ENCODE data around the gene TANGO6. TPM values are rescaled to one million over a fixed set of nuclear protein-coding genes. Genes with fewer than 3 reads are reported as not detected.

Gene TANGO6
- polyA plus RNA-seq, 12 donors, result 4.6 to 23.6 (median 5.7) TPM; not detected in 1

- no peak for DNase-seq
Measured at GRCh38 chr16:68907297-68907696, 64.0 kb downstream of the TANGO6 start.

- no peak for DNase-seq
Measured at GRCh38 chr16:68907781-68908181, 64.5 kb downstream of the TANGO6 start.

DNA sequence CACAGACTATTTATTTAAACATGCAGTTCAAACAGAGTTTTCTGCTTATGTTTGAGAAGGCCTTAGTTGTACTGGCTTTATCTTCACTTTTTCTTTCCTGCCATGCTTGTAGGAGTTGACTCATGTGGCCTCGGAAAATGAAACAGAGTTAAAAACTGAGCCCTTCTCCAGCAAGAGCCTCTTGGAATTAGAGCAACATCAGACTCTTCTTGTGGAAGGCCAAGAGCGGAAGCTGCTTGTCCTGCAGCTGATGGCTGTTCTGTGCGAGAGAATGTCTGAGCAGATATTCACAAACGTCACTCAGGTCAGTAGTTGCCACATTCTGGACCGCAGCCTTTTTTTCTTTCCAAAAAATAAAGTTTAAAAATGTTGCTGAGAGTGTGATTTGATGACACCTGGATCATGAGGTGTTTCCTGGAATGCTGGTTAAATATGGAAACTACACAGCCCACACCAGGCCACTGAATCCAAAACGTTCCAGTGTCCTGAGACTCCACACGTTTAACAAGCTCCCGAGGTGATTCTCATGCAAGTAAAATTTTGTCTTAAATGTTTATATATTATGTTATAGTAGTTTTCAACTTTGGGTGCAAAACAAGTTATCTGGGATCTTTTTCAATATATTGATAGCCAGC is 65.9 kb downstream of the TANGO6 start:
- DNase-seq, result no peak

DNA sequence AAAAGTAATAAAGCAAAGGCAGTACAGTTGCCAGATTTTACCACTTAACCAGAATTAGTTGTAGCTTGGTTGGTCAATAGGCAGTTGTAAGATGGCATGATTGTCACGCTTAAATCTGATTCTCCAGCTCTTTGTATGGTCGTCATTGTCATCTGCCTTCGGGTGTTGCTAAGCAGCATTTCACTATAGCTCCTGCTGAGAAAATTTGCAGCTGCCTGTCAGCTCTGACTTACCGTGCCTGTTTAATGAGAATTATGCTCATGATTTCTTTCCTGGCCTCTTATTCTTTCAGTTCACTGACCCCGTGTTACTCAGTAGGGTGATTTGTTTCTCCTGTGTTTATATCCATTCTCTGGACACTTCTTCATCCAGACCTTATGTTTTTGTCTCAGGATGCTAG is 66.7 kb downstream of the TANGO6 start:
- DNase-seq, result no peak

DNA sequence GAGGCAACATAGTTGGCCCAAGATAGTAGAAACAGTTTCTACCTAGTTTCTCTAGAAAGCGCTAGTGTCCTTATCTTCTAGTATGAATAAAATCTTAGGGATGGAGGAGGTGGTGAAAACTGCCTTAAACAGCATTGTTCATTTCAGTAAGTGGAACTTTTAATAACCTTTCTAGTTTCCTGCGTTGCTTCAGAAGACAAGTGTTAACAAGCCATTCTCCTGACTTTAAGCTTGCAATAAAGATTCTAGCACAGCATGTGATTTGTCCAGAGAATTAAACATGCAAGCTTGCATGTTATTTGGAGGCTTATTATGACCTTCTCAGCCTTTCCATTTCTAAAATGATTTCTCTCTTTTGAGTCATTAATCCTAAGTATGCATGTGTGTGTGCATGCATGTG is 72.3 kb downstream of the TANGO6 start:
- DNase-seq, result no peak

GRCh38 chr16:68917541-68917940 is 74.2 kb downstream of the TANGO6 start:
- DNase-seq, result no peak

DNA sequence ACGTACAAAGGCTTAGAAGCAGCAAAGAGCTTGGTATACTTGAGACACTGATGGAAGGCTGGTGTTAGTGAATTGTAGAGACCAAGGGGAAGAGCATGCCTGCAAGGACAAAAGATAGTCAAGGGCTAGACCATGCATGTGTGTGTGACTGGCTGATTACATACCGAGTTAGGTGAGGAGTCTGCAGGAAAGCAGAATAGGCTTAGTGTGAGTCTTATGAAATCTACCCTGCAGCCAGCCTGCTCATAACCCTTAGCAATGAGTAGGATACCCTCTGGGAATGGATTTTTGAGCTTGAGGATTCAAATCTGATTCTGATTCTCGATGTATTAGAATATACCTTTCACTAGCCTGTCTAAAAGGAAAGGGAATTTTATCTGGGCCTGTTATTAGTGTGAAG is 77.0 kb downstream of the TANGO6 start:
- DNase-seq, result no peak

DNA sequence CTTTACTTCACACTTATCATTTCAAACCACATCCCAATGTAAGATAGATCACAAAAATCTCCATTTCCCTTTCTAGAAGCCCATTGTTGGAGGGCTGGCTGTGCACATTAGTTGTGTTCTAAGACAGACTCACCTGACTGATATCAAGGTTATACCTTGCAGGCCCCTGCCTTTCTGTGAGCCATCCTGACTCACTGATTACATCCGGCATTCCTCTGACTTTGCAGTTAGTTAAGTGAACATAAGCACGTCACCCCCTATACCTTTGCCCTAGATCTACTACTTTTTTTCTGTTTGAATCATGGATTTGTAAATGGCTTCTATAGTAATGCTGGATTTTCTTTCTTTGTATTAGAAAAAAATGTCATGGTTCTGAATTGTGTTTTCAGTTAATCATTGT is 78.3 kb downstream of the TANGO6 start:
- DNase-seq, result no peak

- DNase-seq, result no peak
Measured at GRCh38 chr16:68923116-68923515, 79.8 kb downstream of the TANGO6 start.

DNA sequence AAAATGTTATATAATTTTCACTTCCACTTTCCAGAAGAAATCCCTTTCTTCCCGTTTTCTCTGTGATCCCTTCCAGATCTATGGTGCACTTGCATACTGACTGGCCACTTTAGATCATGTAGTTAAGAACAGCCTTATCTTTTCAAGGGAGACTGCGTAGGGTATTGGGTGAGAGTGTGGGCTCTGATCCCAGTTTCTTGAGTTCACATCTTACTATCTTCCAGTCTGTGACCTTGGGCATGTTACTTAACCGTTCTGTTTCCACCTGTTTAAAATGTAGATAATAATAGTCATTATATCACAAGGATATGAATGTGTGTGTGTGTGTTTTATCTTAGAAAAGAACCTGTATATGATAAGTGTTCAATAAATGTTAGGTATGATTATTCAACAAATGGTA is 83.7 kb downstream of the TANGO6 start:
- no peak for DNase-seq

- DNase-seq, result no peak
Measured at GRCh38 chr16:68931196-68931595, 87.9 kb downstream of the TANGO6 start.

DNA sequence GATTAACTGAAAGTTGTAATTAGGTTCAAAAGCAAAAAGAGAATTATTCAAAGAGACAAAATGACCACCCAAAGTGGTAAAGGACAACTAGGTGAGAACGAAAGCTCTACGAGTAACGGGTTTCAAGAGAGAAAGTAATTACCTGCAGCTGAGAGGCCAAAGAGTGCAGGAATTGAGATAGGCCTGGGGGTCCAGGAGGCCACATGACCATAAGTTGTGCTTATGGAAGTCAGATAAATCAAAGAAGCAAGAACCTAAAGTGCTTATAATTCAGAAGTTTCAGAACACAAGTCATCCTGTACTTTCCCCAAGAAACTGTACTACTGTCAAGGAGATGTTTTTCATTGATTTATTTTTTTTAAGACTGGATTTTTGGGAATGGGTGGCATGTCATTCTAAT is 91.1 kb downstream of the TANGO6 start:
- DNase-seq, result no peak

DNA sequence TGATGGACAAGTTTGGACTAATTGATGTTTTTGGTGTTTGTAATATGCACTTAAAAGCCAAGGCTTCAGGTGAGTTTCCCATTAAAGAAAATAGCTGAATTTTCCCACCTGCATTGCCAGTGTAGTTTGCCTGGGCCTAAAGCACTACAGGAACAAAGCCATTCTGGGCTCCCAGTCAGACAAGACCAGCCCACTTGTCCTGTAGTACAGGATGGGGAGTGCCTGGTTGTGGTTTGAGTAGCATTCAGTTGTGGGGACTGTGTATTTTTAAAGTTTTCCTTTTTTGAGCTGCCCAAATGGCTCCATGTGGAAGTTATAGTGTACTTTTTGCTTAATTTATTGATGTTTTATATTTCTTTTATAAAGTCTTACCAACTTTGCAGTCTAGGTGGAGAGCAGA is 91.7 kb downstream of the TANGO6 start:
- DNase-seq, result no peak

DNA sequence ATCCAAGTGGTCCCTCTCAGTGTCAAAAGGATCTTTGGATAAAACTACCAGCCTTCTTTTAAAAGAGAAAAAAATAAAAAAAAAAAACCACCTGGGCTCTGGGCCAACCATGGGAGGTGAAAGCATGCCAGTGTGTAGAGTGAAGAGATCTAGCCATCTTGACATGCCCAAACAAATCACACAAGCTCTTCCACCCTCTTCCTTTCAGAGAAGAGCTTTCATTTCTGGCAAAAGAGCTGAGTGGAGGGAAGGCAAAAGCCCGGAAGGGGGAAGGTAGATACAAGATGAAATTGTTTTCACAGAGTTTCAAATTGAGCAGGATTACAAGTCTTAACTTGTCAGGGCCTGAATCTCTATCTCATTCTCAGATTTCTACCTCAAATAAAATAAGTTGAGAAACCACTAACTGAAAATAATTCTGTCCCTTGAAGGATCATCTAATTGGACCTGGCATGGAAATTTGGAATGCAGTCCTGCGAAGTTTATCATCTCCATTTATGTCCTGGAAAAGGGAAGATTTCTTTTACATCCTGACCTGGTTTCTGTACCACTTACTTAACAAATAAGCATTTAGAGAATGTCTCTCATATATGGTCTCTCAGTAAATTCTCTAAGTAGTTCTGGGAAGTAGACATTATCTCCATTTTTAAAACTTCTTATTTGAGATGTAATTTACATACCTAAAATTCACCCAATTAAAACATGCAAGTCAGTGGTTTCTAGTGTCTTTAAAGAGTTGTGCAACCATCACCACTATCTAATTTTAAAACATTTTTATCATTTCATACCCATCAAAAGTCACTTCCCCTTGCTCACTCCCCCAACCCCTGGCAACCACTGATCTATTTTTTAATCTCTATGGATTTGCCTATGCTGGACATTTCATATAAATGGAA is 93.7 kb downstream of the TANGO6 start:
- no peak for DNase-seq

DNA sequence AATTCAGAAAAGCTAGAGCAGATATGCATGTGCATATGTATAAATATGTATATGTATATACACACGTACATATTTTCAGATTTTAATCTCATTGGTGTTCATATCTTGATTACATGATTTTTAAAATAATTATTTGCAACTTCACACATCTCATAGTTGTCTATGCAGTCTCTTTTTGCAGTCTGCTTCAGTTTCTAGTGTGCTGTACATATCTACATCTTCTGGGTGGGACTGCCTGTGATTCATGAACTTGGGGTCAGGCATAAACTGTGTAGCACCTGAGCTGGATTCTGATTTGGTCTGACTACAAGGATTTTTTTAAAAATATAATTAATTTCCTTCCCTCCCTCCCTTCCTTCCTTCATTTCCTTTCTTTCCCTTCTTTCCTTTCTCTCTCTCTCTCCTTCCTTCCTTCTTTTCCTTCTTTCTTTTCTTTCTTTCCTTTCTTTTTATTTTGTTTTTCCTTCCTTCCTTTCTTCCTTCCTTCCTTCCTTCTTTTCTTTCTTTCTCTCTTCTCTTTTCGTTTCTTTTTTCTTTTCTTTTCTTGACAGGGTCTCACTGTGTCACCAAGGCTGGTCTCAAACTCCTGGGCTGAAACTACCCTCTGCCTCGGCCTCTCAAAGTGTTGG is 96.5 kb downstream of the TANGO6 start:
- DNase-seq, result no peak

DNA sequence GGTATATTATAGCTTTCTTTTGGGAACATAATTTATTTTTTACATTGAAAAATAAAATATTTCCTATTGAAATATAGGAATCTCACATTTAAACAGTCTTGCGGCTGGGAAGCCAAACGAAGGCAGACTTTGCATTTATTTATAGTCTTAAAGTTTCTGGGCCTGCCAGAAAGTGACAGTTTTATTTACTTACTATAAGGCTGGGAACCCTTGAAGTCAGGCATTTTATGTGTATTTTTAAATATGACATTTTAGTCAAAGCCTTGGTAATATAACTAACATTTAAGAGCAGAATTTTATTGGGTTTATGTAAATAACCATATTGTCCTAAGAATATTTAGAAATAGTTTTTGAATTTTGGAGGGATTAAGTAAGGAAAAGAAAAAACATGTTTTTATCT is 97.5 kb downstream of the TANGO6 start:
- DNase-seq, result no peak

DNA sequence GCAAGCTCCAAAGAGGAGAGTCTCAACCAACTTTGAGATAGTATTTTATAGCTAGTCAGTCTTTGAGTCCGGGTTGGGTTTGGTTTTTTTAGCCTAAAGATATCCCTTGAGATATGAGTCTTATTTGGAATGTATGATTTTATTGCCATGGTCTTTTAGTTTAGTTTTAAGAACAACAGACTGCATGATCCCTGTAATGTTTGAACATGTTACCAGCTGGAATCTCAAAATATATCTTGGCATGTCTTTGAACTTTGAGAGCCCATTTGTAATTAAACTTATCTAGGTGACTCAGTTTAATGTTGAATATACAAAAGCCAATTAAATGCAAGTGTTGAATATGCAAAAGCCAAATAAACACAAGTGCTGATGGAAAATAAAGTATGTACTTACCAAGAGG is 100.6 kb downstream of the TANGO6 start:
- DNase-seq, result no peak

DNA sequence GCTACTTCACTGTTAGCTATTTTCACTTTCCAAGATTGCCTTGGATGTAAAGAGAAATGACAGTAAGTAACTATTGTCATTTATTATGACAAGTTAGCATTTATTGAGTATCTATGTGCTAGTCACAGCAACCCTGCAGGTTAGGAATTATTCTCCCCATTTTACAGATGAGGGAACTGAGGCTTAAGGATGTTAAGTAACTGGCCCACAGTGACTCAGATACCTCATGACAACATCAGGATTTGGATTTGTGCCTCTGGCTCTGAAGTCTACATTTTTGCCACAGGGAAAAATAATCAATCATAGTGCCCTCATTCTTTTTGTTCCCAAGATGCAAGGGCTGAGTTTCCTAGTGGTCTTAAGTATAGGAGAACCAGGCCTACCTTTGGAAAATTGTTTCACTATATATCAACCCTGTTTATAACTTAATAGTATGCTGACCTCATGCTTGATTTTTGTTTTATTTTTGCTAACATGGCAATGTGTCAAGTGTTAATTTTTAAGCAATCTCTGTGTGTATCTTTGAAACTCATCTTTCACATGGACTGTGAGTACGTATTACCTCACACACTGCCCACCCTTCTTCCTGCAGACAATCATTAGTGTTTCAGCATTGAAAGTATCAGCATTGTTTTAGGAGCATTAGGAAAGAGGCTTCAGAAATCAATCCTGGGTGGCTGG is 105.0 kb downstream of the TANGO6 start:
- no peak for DNase-seq

- DNase-seq, result no peak
Measured at GRCh38 chr16:68951991-68952877, 108.9 kb downstream of the TANGO6 start.

GRCh38 chr16:68954911-68955635 is 111.7 kb downstream of the TANGO6 start:
- no peak for DNase-seq

DNA sequence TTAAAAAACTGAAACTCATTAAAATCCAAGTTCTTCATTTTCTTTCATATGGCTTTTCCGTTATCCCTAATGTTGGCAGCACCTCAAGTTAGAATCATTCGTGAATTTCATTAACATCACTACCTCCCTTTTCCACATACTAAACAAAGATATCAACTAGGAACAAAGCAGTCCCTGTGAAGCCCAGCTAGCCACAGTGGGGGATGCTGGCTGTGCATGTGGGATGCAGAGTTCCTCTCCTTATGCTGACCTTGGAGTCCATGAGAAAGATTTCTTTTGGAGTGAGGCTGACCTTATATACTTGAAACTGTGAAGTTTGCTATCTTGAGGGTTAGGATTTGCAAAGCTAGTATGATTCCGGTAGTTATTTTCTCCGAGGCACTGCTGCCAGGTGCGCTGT is 117.6 kb downstream of the TANGO6 start:
- DNase-seq, result no peak
